Right forelimb (tissue), 1 donor: Measurements from ENCODE around the gene RPUSD1.

ENCODE experiments used
- DNase-seq: peaks from one replicate; pipeline ENCODE4 v3.0.0-alpha.2; 2018

The RPUSD1 gene

GRCh38 chr16:818132-818531 is 30.0 kb upstream of the RPUSD1 start:
- no peak for DNase-seq

- DNase-seq = no peak
Measured at GRCh38 chr16:817001-817906, 29.1 kb upstream of the RPUSD1 start.

- no peak for DNase-seq
Measured at GRCh38 chr16:815861-816260, 27.7 kb upstream of the RPUSD1 start.

GRCh38 chr16:814974-815373 is 26.8 kb upstream of the RPUSD1 start:
- DNase-seq = no peak

GRCh38 chr16:813916-814412 is 25.8 kb upstream of the RPUSD1 start:
- no peak for DNase-seq

- DNase-seq = peak; percentile 77
Measured at GRCh38 chr16:813204-813915, 25.2 kb upstream of the RPUSD1 start.

- DNase-seq = no peak
Measured at GRCh38 chr16:808085-808386, 19.9 kb upstream of the RPUSD1 start.

GRCh38 chr16:807347-808084 is 19.3 kb upstream of the RPUSD1 start:
- peak; percentile 93 for DNase-seq

- no peak for DNase-seq
Measured at GRCh38 chr16:805474-805873, 17.3 kb upstream of the RPUSD1 start.

- no peak for DNase-seq
Measured at GRCh38 chr16:804193-805048, 16.2 kb upstream of the RPUSD1 start.

GRCh38 chr16:803754-804080 is 15.5 kb upstream of the RPUSD1 start:
- no peak for DNase-seq

- DNase-seq = no peak
Measured at GRCh38 chr16:802914-803753, 15.0 kb upstream of the RPUSD1 start.

GRCh38 chr16:802461-802860 is 14.3 kb upstream of the RPUSD1 start:
- DNase-seq = no peak

GRCh38 chr16:801584-802363 is 13.6 kb upstream of the RPUSD1 start:
- no peak for DNase-seq

GRCh38 chr16:800834-801511 is 12.8 kb upstream of the RPUSD1 start:
- no peak for DNase-seq

- DNase-seq = no peak
Measured at GRCh38 chr16:799948-800833, 12.0 kb upstream of the RPUSD1 start, which contains the start of gene GNG13. TSS of gene GNG13 (minus strand) at chr16:800734. CDS start at chr16:799077, 1,657 bp downstream.

GRCh38 chr16:799111-799947 is 11.1 kb upstream of the RPUSD1 start:
- DNase-seq = no peak

GRCh38 chr16:798666-799065 is 10.5 kb upstream of the RPUSD1 start:
- DNase-seq = no peak
